ENCODE data around the gene KRT13.

KRT13 gene

DNA sequence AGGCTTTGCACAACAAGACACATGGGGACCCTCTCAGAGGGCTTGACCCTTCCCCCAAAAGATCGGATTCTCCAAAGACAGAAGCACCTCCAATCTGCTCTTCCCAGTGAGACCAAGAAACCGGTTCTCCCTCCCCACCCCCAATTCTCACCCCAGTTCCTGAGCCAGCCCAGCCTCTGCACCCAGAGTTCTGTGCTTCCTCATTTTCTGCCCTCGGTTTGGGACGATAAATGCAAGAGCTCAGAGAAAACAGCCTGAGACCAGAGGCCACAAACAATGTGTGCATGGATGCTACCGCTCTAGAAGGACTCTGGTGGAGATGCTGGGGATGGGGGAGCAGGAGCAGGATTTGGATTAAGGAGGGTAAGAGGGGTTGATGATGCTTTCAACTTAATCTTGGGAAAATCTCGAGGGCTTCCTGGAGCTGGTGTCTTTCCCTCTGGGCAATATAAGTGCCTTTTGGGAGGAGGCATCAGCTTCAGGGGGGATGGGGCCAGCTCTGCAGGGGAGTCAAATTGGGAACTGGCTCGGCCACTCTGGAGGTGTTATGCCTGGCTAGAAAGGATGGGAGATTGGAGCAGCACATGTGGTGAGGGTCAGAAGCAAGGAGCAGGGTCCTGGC is 7.2 kb upstream of the KRT13 start:
- H3K27ac ChIP-seq = no peak overlapping the region
- no peak for TF ChIP-seq ZFX (IDR thresholded peaks at IDR 0.05)
- TF ChIP-seq, protein P1, sequence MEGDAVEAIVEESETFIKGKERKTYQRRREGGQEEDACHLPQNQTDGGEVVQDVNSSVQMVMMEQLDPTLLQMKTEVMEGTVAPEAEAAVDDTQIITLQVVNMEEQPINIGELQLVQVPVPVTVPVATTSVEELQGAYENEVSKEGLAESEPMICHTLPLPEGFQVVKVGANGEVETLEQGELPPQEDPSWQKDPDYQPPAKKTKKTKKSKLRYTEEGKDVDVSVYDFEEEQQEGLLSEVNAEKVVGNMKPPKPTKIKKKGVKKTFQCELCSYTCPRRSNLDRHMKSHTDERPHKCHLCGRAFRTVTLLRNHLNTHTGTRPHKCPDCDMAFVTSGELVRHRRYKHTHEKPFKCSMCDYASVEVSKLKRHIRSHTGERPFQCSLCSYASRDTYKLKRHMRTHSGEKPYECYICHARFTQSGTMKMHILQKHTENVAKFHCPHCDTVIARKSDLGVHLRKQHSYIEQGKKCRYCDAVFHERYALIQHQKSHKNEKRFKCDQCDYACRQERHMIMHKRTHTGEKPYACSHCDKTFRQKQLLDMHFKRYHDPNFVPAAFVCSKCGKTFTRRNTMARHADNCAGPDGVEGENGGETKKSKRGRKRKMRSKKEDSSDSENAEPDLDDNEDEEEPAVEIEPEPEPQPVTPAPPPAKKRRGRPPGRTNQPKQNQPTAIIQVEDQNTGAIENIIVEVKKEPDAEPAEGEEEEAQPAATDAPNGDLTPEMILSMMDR (conservative IDR thresholded peaks at IDR 0.05) = no peak

DNA sequence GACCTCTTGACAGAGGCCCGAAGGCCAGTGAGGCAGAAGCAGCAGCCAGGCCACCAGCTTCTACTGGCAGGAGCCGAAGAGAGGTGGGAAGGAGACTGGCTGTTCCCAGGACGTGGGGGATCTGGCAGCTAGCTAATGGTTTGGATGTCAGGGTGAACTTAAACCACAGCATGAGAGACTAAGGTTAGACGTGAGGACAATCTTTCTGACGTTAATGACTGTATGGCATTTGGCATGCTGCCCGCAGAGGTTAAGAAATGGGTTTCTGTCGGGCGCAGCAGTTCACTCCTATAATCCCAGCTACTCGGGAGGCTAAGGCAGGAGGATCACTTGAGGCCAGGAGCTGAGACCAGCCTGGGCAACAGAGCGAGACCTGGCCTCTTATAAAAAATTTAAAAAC is 6.3 kb upstream of the KRT13 start:
- TF ChIP-seq ZFX (IDR thresholded peaks at IDR 0.05) = no peak
- TF ChIP-seq, protein P1 (conservative IDR thresholded peaks at IDR 0.05) = no peak
- H3K27ac ChIP-seq = no peak overlapping the region

DNA sequence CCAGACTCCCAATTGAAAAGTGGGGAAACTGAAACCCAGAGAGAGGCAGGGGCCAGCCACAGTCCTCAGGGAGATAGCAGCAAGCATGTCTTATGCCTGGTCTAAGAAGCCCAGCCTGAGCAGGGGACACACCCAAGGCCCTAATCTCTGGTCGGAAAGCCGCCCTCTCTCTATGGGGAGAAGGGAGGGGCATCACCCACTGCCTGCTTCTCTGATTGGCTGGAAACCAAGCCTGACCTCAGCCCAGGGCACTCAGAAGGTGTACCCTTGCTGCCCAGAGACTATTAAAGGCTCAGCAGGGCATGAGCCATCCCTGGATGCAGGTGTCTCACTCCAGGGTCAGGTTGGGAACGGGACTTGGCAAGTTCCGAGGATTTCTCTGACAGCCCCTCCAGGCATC is 5.7 kb upstream of the KRT13 start:
- H3K27ac ChIP-seq = no peak overlapping the region
- no peak for TF ChIP-seq ZFX (IDR thresholded peaks at IDR 0.05)
- TF ChIP-seq, protein P1 (conservative IDR thresholded peaks at IDR 0.05) = no peak

DNA sequence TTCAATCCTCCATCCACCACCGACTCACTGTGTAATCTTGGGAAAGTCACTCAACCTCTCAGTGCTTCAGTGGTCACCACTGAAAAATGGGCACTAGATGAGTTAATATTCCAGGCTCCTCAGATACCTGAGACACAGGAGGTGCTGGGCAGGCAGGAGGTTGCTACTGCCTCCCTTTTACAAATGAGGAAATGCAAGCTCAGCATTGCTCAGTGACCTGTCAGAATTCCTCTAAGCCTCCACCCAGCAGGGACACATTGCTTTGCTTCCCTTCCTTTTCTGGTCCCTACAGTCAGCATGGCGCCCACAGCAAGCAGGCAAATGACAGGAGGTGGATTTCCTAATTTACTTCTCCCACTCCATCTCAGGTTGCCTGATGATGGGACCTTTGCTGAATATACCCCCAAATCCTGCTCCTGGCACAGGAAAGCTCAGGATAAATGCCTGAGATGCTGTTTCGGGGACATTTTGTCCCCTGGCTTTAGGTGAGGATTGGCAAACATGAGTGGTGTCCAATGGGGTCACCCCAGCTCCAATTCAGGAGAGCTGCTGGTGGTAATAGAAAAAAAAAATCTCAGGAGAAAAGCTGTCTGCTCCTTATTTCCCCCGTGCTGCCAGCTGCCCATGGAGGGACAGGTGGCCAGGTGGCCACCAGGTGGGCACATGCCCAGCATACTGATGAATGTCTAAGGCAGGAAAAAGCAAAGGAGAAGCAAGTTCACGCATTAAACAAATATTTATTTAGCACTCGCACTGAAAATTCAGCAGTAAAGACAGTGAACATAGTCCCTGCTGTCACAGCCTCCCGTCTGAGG is 5.0 kb upstream of the KRT13 start:
- TF ChIP-seq ZFX (IDR thresholded peaks at IDR 0.05) = no peak
- TF ChIP-seq, protein P1 (conservative IDR thresholded peaks at IDR 0.05) = no peak
- no peak overlapping the region for H3K27ac ChIP-seq

DNA sequence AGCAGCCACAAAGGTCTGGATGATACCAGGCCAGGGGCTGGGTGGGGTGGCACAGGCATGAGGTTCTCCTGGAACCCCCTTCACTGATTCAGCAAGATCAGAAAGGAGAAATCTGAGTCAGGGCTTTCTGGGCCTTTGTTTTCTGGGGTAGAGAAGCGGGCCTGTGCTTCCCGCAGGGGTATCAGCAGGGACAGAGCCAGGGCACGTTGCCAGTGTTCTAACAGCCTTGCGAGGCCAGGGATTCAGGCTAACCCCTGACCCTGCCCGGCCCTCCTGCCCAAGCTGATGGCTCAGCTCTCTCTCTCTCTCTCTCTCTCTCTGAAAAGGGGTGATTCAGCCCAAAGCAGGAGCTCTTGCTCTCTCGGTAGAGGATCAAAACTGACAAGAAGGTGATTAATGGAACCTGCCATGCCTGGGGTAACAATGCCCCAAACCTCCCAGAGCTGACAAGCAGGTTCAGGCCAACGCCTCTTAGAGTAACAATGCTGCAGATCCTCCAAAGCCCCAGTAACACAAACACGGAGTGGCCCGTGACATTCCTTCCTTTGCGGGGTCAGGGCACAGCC is 2.0 kb upstream of the KRT13 start:
- no peak overlapping the region for H3K27ac ChIP-seq
- TF ChIP-seq, protein P1 (conservative IDR thresholded peaks at IDR 0.05) = no peak
- no peak for TF ChIP-seq ZFX (IDR thresholded peaks at IDR 0.05)

DNA sequence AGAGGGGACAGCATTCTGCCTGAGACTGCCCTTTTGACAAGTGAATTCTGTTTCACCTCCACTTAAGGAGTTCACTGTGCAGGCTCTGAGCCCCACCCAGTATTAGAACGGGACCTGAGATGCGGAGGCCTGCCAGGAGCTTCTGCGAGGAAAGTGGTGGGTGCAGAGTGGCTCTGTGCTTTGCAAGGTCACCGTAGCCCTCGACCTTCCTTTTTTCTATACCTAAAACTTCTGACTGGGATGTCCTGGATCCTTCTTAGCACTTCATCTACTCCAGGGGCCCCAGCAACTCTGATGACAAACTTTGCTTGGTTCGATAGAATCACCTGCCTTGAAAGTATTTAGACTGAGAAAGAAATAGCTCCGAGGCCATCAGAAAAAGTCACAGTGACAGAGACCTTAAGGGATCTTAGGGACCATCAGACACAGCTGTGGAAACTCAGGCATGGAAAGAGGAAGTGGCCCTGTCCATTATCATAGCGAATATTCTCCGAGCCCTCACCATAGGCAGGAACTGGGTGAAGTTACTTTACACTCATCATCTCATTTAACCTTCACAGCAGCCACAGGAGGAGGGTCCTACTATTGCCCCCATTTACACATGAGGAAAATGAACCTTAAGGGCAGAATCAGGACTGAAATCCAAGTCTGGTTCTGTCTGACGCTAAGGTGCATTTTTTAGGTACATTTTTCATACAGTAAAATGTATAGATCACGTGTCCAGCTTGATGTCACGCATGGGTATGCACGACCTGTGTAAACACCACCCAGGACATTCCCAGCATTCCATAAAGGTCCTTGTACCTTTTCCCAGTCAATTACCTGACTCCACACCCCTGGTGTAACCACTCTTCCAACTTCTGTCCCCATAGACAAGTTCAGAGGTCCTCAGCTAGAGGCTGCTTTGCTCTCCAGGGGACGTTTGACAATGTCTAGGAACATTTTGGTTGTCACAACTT is 676 bp upstream of the KRT13 start:
- TF ChIP-seq, protein P1 (conservative IDR thresholded peaks at IDR 0.05) = no peak
- no peak for TF ChIP-seq ZFX (IDR thresholded peaks at IDR 0.05)
- H3K27ac ChIP-seq = no peak overlapping the region
